ENCODE results near the gene DRC7. TPM values are rescaled to one million over a fixed set of nuclear protein-coding genes. Genes with fewer than 3 reads are reported as not detected.

The DRC7 gene
- total RNA-seq, 1 experiment from 2014 or later = 0.72 TPM

GRCh38 chr16:57708168-57708567 lies 13.6 kb downstream of the DRC7 start:
- Histone ChIP-seq H3T11ph (ENCODE audit: low read length) (no peak overlapping the region), H2AK5ac (ENCODE audit: insufficient read length, low read length) (no peak overlapping the region), H3K9me3 (ENCODE audit: control insufficient read depth, low read depth, low read length) (no peaks in the 10 kb centered on the region), H2BK120ac (ENCODE audit: low read depth, low read length, poor library complexity, severe bottlenecking) (no peak overlapping the region), H3K9ac (ENCODE audit: extremely low read depth, insufficient read length, low read length) (no peak overlapping the region), H3K79me1 (ENCODE audit: insufficient read depth, low read depth, low read length, poor library complexity, severe bottlenecking) (no peaks in the 10 kb centered on the region), H3K27ac (ENCODE audit: insufficient read length, low read depth, low read length) (no peak overlapping the region), H2BK12ac (ENCODE audit: insufficient read length, low read depth, low read length) (no peak overlapping the region), H3K79me2 (ENCODE audit: insufficient read depth, low read length) (no peaks in the 10 kb centered on the region), H2BK20ac (ENCODE audit: low read depth, low read length, poor library complexity, severe bottlenecking) (no peak overlapping the region), H4K91ac (ENCODE audit: insufficient read length, low read depth, low read length) (no peak overlapping the region), H4K20me1 (ENCODE audit: control insufficient read depth, insufficient read depth, insufficient read length) (no peaks in the 10 kb centered on the region), H3K23me2 (ENCODE audit: insufficient read length, low read depth, low read length, poor library complexity, severe bottlenecking) (no peaks in the 10 kb centered on the region), H4K8ac (replicated peaks; ENCODE audit: insufficient read length, low read depth, low read length) (no peak overlapping the region), H3K23ac (ENCODE audit: insufficient read length, low read depth, low read length) (no peak overlapping the region), H3K27me3 (ENCODE audit: insufficient read depth, low read length) (no peaks in the 10 kb centered on the region), H3K56ac (ENCODE audit: insufficient read length, low read depth, low read length) (no peak overlapping the region), H2BK5ac (ENCODE audit: insufficient read length, low read length) (no peak overlapping the region), H3K4ac (ENCODE audit: low read depth, low read length) (no peak overlapping the region), H3K4me2 (ENCODE audit: insufficient read depth, insufficient read length, low read length) (no peak overlapping the region), H3K18ac (ENCODE audit: insufficient read length, low read depth, low read length) (no peak overlapping the region), H3K14ac (ENCODE audit: insufficient read depth, low read length) (no peak overlapping the region), H2BK15ac (ENCODE audit: low read depth, low read length) (no peak overlapping the region), H4K5ac (ENCODE audit: insufficient read length, low read depth, low read length) (no peak overlapping the region), H3K4me1 (ENCODE audit: insufficient read depth, low read length) (no peaks in the 10 kb centered on the region), H2AFZ (ENCODE audit: low read length) (no peak overlapping the region)
- no peak for DNase-seq
- Mint-ChIP-seq H3K27me3 (ENCODE audit: low read depth) (peaks cover 30% of the 10 kb centered on the region), H3K36me3 (ENCODE audit: insufficient read depth in 1 of 3, low read depth in 3 of 3) (no peaks in the 10 kb centered on the region; a peak in 1 of 7 replicates), H3K4me1 (peaks cover 6% of the 10 kb centered on the region in 2 experiments), H3K27ac (no peak overlapping the region), H3K4me3 (no peak overlapping the region), H3K9me3 (peaks cover 0 to 16% of the 10 kb centered on the region in 2 experiments; a peak in 2 of 5 replicates)
- no CpG with 5 or more reads among the region's 3 CpGs for WGBS (ENCODE audit: extremely low coverage, insufficient read length, low lambda C conversion rate)
- TF ChIP-seq CTCF (conservative IDR thresholded peaks at IDR 0.05) = no peak
